H1 (cell line): ENCODE measurements around the gene DYNLT2B. TPM values are rescaled to one million over a fixed set of nuclear protein-coding genes. Genes with fewer than 3 reads are reported as not detected.

Experiments
- CBX8 ChIP-seq: fragments of 300-800, 300-1000 bp; sonication (generic); IDR thresholded peaks from 2 replicates; pipeline ENCODE4 v1.7.1; 2016; ENCODE audit warnings: low read depth, low read length, borderline replicate concordance
- CHD7 ChIP-seq: fragments of 300-600 bp; sonication (generic); IDR thresholded peaks from 2 replicates; pipeline ENCODE4 v1.7.1; 2012; ENCODE audit warnings: low read length, moderate library complexity, mild to moderate bottlenecking, inconsistent platforms; ENCODE audit not compliant: insufficient replicate concordance
- GABPA ChIP-seq: IDR thresholded peaks from 2 replicates; pipeline ENCODE4 v1.6.1; 2011; ENCODE audit warnings: mild to moderate bottlenecking, low read length, moderate library complexity, borderline replicate concordance; ENCODE audit not compliant: insufficient read depth
- GTF2F1 ChIP-seq: IDR thresholded peaks from 2 replicates; pipeline ENCODE4 v1.6.1; 2012; ENCODE audit warnings: low read depth, low read length, improper control_type of control experiment, borderline replicate concordance
- KDM5A ChIP-seq: fragments of 200-600 bp; IDR thresholded peaks from 2 replicates; pipeline ENCODE4 v1.7.1; 2012; ENCODE audit warnings: mild to moderate bottlenecking, low read length, inconsistent platforms, mixed read lengths
- PHF8 ChIP-seq: fragments of 200-600 bp; sonication (generic); conservative IDR thresholded peaks from 2 replicates; pipeline ENCODE4 v1.7.1; 2012; ENCODE audit warnings: low read depth, mild to moderate bottlenecking, inconsistent platforms, low read length, moderate library complexity
- RFX5 ChIP-seq: IDR thresholded peaks from 2 replicates; pipeline ENCODE4 v1.6.1; 2011; ENCODE audit warnings: low read depth, low read length, improper control_type of control experiment, borderline replicate concordance
- RXRA ChIP-seq: IDR thresholded peaks from 2 replicates; pipeline ENCODE4 v1.6.1; 2011; ENCODE audit warnings: low read depth, mild to moderate bottlenecking, low read length, moderate library complexity; ENCODE audit not compliant: insufficient read depth
- SAP30 ChIP-seq: fragments of 300-600 bp; sonication (generic); IDR thresholded peaks from 2 replicates; pipeline ENCODE4 v1.7.1; 2012; ENCODE audit warnings: low read length, moderate library complexity, mild to moderate bottlenecking, inconsistent platforms; ENCODE audit not compliant: insufficient read depth, insufficient replicate concordance
- SUZ12 ChIP-seq: fragments of 200-600 bp; sonication (generic); IDR thresholded peaks from 2 replicates; pipeline ENCODE4 v1.6.1; 2012; ENCODE audit warnings: mild to moderate bottlenecking, inconsistent platforms, low read length, moderate library complexity, mixed read lengths
- TEAD4 ChIP-seq: IDR thresholded peaks from 2 replicates; pipeline ENCODE4 v1.6.1; 2012; ENCODE audit warnings: low read depth, low read length, inconsistent platforms, mixed read lengths
- polyA plus RNA-seq, 7 experiments: library from polyadenylated mRNA; depleted of rRNA in 3 of 7; stranded (reverse) in 5 of 7; unstranded in 2 of 7; fragments of >200 nt in 5 of 7; fragments of 200-250 nt in 2 of 7; gene quantifications; 1 replicate in 5 of 7; 2 replicates in 1 of 7; 4 replicates in 1 of 7; pipeline versions ENCODE4 v1.2.1 to v1.2.3, GENCODE V29; 2011 to 2013; ENCODE audit warnings: missing spikeins in 2 of 7, mixed read lengths in 2 of 7
- total RNA-seq: library from RNA; stranded (reverse); fragmentation: NEBNext Ultra II Directional; extraction: Animal tissue kit (Norgen Biotek cat#: 25700); gene quantifications from 2 replicates; pipeline ENCODE4 v1.2.1, GENCODE V29; 2021

The DYNLT2B gene
- total and polyA plus RNA-seq, 2 of the 8 experiments (the other 6 are each of a cell fraction or from before 2014, with no cell fraction given), result 10.9 to 22.2 TPM

GRCh38 chr3:196344663-196345062, 26.6 kb upstream of the DYNLT2B start (continued):
- TF ChIP-seq CHD7 (no peak), SAP30 (no peak), CBX8 (no peak), GTF2F1 (no peak), RFX5 (no peak), SUZ12 (no peak), TEAD4 (no peak), PHF8 (no peak), KDM5A (no peak), RXRA (no peak), GABPA (no peak)
